Measurements from ENCODE around the gene DCAKD.

The DCAKD gene

DNA sequence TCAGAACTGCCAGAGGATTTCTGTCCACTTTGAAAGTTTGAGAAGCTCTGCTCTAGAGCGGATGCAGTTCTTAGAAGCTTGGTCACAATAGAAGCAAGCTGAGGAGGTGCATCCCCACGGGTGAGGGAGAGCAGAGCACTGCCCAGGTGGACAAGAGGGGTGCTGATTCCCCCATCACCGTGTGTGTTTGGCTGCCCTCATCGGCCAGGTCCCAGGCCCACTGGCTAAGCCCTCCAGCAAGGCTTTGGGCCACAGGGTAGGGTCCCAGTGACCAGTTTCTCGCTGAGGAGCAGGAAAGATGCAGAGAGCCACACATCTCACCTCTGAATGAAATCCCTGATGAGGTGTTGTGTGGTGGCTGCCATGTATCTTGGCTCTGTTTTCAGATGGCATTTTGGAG lies 36.5 kb upstream of the DCAKD start:
- Histone ChIP-seq H3K27me3 (ENCODE audit: insufficient read depth, low read length, poor library complexity) (no peaks in the 10 kb centered on the region), H3K36me3 (ENCODE audit: control insufficient read depth, insufficient read depth, low read length) (peaks cover 15% of the 10 kb centered on the region), H3K4ac (ENCODE audit: low read depth, low read length) (no peak overlapping the region), H3K9ac (ENCODE audit: low read length) (no peak overlapping the region), H3K79me1 (ENCODE audit: low read length) (peaks cover 4% of the 10 kb centered on the region), H4K5ac (ENCODE audit: low read length) (no peak overlapping the region), H3K4me2 (ENCODE audit: low read length) (no peak overlapping the region), H3K56ac (ENCODE audit: low read length) (no peak overlapping the region), H3K18ac (ENCODE audit: low read length) (no peak overlapping the region), H2BK15ac (replicated peaks; ENCODE audit: low read depth) (no peak overlapping the region), H4K8ac (ENCODE audit: low read depth, low read length) (no peak overlapping the region), H3K4me1 (ENCODE audit: control insufficient read depth, low read depth, low read length) (no peaks in the 10 kb centered on the region), H2AK5ac (ENCODE audit: low read length) (no peak overlapping the region), H3K23ac (ENCODE audit: low read length) (no peak overlapping the region), H3K79me2 (ENCODE audit: control insufficient read depth, insufficient read depth, low read length) (no peaks in the 10 kb centered on the region), H2BK120ac (ENCODE audit: low read depth, low read length) (no peak overlapping the region), H3K27ac (ENCODE audit: low read depth, low read length) (no peak overlapping the region), H2BK5ac (ENCODE audit: low read length) (no peak overlapping the region), H3K4me3 (ENCODE audit: low read length) (no peak overlapping the region)
- no CpG with 5 or more reads among the region's 5 CpGs for WGBS (ENCODE audit: extremely low coverage, insufficient coverage, low lambda C conversion rate)
- no peak for DNase-seq

DNA sequence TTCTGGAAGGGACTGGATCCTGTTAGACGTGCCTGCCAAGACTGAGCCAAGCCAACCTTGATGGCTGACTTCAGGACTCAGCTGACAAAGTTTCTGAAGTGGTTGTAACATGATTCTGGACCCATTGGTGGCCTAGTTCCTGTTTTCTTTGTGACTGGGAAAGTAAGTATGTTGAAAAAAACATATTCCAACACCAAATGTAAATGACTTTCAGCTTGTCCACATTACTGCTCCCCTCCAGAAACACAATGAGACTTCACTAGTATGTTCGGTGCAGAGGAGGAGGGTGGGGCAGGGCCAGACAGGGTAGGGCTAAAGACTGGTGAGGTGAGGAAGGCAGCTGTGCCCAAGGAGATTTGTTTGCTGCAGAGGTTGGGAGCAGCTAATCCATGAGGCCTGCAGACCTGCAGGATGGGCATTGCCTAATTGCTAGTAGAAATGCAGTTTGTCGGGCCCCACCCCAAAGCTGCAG lies 36.1 kb upstream of the DCAKD start:
- H3K36me3 ChIP-seq (ENCODE audit: control insufficient read depth, insufficient read depth, low read length): peaks cover 15% of the 10 kb centered on the region
- no peak overlapping the region for H2BK5ac ChIP-seq (ENCODE audit: low read length)
- no CpG with 5 or more reads among the region's 3 CpGs for WGBS (ENCODE audit: extremely low coverage, insufficient coverage, low lambda C conversion rate)

DNA sequence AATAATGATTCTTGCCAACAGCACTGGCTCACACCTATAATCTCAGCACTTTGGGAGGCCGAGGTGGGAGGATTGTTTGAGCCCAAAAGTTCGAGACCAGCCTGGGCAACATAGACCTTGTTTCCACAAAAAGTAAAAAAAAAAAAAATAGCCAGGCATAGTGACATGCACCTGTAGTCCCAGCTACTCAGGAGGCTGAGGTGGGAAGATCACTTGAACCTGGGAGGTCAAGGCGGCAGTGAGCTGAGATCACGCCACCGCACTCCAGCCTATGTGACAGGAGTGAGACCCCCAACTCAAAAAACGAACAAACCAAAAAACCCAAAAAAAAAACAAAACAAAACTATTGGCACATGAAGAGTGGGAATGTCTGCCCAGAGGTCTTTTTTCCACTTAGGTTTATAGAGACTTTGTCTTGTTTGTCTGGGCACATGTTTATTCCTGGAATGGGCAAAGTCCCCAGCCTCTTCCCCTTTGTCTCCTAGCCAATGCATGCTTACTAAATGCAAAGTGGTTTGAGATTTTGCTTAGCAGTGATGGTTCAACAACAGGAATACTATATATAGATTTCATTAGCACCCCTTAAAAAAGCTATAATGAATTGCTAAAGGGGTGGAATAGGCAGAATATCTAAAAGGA lies 35.6 kb upstream of the DCAKD start:
- H3K18ac ChIP-seq (ENCODE audit: low read length): no peak overlapping the region
- DNase-seq: no peak
- H2BK15ac ChIP-seq (replicated peaks; ENCODE audit: low read depth): no peak overlapping the region
- H3K79me2 ChIP-seq (ENCODE audit: control insufficient read depth, insufficient read depth, low read length): no peaks in the 10 kb centered on the region
- H3K9ac ChIP-seq (ENCODE audit: low read length): no peak overlapping the region
- no peak overlapping the region for H3K4ac ChIP-seq (ENCODE audit: low read depth, low read length)
- H3K4me1 ChIP-seq (ENCODE audit: control insufficient read depth, low read depth, low read length): no peaks in the 10 kb centered on the region
- no peak overlapping the region for H2BK120ac ChIP-seq (ENCODE audit: low read depth, low read length)
- no peak overlapping the region for H4K5ac ChIP-seq (ENCODE audit: low read length)
- H3K27ac ChIP-seq (ENCODE audit: low read depth, low read length): no peak overlapping the region
- H3K4me2 ChIP-seq (ENCODE audit: low read length): no peak overlapping the region
- H3K36me3 ChIP-seq (ENCODE audit: control insufficient read depth, insufficient read depth, low read length): peaks cover 16% of the 10 kb centered on the region
- H3K23ac ChIP-seq (ENCODE audit: low read length): no peak overlapping the region
- no peaks in the 10 kb centered on the region for H3K27me3 ChIP-seq (ENCODE audit: insufficient read depth, low read length, poor library complexity)
- WGBS (ENCODE audit: extremely low coverage, insufficient coverage, low lambda C conversion rate): no CpG with 5 or more reads among the region's 6 CpGs
- H3K79me1 ChIP-seq (ENCODE audit: low read length): peaks cover 4% of the 10 kb centered on the region
- H3K4me3 ChIP-seq (ENCODE audit: low read length): no peak overlapping the region
- H2AK5ac ChIP-seq (ENCODE audit: low read length): no peak overlapping the region
- no peak overlapping the region for H4K8ac ChIP-seq (ENCODE audit: low read depth, low read length)
- H3K56ac ChIP-seq (ENCODE audit: low read length): no peak overlapping the region
- H2BK5ac ChIP-seq (ENCODE audit: low read length): no peak overlapping the region

More for the DNA sequence above, 36.1 kb upstream of the DCAKD start:
- H3K4me2 ChIP-seq (ENCODE audit: low read length): no peak overlapping the region
- no peak overlapping the region for H3K27ac ChIP-seq (ENCODE audit: low read depth, low read length)
- H3K18ac ChIP-seq (ENCODE audit: low read length): no peak overlapping the region
- no peak overlapping the region for H2AK5ac ChIP-seq (ENCODE audit: low read length)
- no peaks in the 10 kb centered on the region for H3K79me2 ChIP-seq (ENCODE audit: control insufficient read depth, insufficient read depth, low read length)
- H2BK15ac ChIP-seq (replicated peaks; ENCODE audit: low read depth): no peak overlapping the region
- H3K27me3 ChIP-seq (ENCODE audit: insufficient read depth, low read length, poor library complexity): no peaks in the 10 kb centered on the region
- no peak overlapping the region for H3K4me3 ChIP-seq (ENCODE audit: low read length)
- H3K79me1 ChIP-seq (ENCODE audit: low read length): peaks cover 4% of the 10 kb centered on the region
- H4K8ac ChIP-seq (ENCODE audit: low read depth, low read length): no peak overlapping the region
- no peak overlapping the region for H3K9ac ChIP-seq (ENCODE audit: low read length)
- no peak overlapping the region for H3K4ac ChIP-seq (ENCODE audit: low read depth, low read length)
- no peak overlapping the region for H2BK120ac ChIP-seq (ENCODE audit: low read depth, low read length)
- no peak overlapping the region for H3K23ac ChIP-seq (ENCODE audit: low read length)
- no peak overlapping the region for H3K56ac ChIP-seq (ENCODE audit: low read length)
- no peak overlapping the region for H4K5ac ChIP-seq (ENCODE audit: low read length)
- H3K4me1 ChIP-seq (ENCODE audit: control insufficient read depth, low read depth, low read length): no peaks in the 10 kb centered on the region
- no peak for DNase-seq

DNA sequence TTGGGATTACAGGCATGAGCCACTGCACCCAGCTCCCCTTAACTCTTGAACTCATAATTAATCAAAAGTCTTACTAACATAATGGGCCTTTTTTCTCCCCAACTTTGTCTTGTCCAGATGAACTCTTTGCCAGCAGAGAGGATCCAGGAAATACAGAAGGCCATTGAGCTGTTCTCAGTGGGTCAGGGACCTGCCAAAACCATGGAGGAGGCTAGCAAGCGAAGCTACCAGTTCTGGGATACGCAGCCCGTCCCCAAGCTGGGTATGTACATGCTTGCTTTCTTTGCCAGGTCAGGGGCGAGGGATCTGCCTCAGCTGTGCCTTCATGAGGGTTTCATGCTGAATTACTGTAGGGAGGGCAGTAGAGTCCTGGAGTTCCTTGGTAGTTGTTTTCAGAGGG lies 35.0 kb upstream of the DCAKD start:
- Histone ChIP-seq H3K79me1 (ENCODE audit: low read length) (peaks cover 4% of the 10 kb centered on the region), H3K56ac (ENCODE audit: low read length) (no peak overlapping the region), H2BK5ac (ENCODE audit: low read length) (no peak overlapping the region), H4K5ac (ENCODE audit: low read length) (no peak overlapping the region), H3K4me2 (ENCODE audit: low read length) (no peak overlapping the region), H3K4me1 (ENCODE audit: control insufficient read depth, low read depth, low read length) (no peaks in the 10 kb centered on the region), H3K4me3 (ENCODE audit: low read length) (no peak overlapping the region), H3K27me3 (ENCODE audit: insufficient read depth, low read length, poor library complexity) (no peaks in the 10 kb centered on the region), H3K23ac (ENCODE audit: low read length) (no peak overlapping the region), H3K27ac (ENCODE audit: low read depth, low read length) (no peak overlapping the region), H3K79me2 (ENCODE audit: control insufficient read depth, insufficient read depth, low read length) (no peaks in the 10 kb centered on the region), H3K4ac (ENCODE audit: low read depth, low read length) (no peak overlapping the region), H2BK15ac (replicated peaks; ENCODE audit: low read depth) (no peak overlapping the region), H3K36me3 (ENCODE audit: control insufficient read depth, insufficient read depth, low read length) (peaks cover 18% of the 10 kb centered on the region), H4K8ac (ENCODE audit: low read depth, low read length) (no peak overlapping the region), H2AK5ac (ENCODE audit: low read length) (no peak overlapping the region), H3K9ac (ENCODE audit: low read length) (no peak overlapping the region), H2BK120ac (ENCODE audit: low read depth, low read length) (no peak overlapping the region), H3K18ac (ENCODE audit: low read length) (no peak overlapping the region)
- no CpG with 5 or more reads among the region's 4 CpGs for WGBS (ENCODE audit: extremely low coverage, insufficient coverage, low lambda C conversion rate)
- no peak for DNase-seq

DNA sequence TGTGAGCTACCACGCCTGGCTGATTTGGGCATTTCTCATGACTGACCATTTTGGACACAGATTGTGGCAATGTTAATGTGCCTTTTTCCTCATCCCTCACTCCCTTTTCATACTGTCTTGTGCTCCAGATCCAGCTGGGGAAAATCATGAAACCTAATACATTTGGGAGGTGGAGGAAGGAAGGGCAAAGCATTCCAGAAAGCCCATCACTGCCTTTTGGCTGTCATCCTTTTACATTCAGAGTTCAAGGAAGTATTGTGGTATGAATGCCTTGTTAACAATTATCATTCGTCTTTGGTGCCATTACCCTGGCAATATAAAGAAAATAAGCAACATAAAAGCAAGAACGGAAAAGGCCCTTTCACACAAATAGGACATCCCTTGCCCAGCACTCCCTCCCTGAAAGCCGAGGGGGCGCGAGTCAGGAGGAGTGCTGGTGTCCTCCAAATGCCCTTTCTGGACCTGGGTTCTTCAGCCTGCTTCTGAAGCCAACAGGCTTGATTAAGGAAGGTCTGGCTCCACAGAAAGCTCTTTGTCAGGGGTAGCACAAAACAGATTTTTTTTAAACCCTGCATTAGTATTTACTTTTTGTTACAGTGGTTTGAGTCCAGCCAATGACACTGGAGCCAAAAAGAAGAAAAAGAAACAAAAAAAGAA lies 29.7 kb upstream of the DCAKD start:
- H3K4me2 ChIP-seq (ENCODE audit: low read length): no peak overlapping the region
- peaks cover 9% of the 10 kb centered on the region for H3K79me2 ChIP-seq (ENCODE audit: control insufficient read depth, insufficient read depth, low read length)
- H3K4me1 ChIP-seq (ENCODE audit: control insufficient read depth, low read depth, low read length): no peaks in the 10 kb centered on the region
- H3K4ac ChIP-seq (ENCODE audit: low read depth, low read length): no peak overlapping the region
- WGBS (ENCODE audit: extremely low coverage, insufficient coverage, low lambda C conversion rate): no CpG with 5 or more reads among the region's 6 CpGs
- no peak overlapping the region for H3K27ac ChIP-seq (ENCODE audit: low read depth, low read length)
- no peak overlapping the region for H2BK5ac ChIP-seq (ENCODE audit: low read length)
- H2AK5ac ChIP-seq (ENCODE audit: low read length): no peak overlapping the region
- H2BK120ac ChIP-seq (ENCODE audit: low read depth, low read length): no peak overlapping the region
- H3K56ac ChIP-seq (ENCODE audit: low read length): no peak overlapping the region
- H3K4me3 ChIP-seq (ENCODE audit: low read length): no peak overlapping the region
- H4K8ac ChIP-seq (ENCODE audit: low read depth, low read length): no peak overlapping the region
- H4K5ac ChIP-seq (ENCODE audit: low read length): no peak overlapping the region
- H3K36me3 ChIP-seq (ENCODE audit: control insufficient read depth, insufficient read depth, low read length): peaks cover 8% of the 10 kb centered on the region
- no peak overlapping the region for H2BK15ac ChIP-seq (replicated peaks; ENCODE audit: low read depth)
- peaks cover 5% of the 10 kb centered on the region for H3K79me1 ChIP-seq (ENCODE audit: low read length)
- no peak overlapping the region for H3K18ac ChIP-seq (ENCODE audit: low read length)
- H3K9ac ChIP-seq (ENCODE audit: low read length): no peak overlapping the region
- no peak overlapping the region for H3K23ac ChIP-seq (ENCODE audit: low read length)
- no peaks in the 10 kb centered on the region for H3K27me3 ChIP-seq (ENCODE audit: insufficient read depth, low read length, poor library complexity)
- DNase-seq: no peak

Measured in mesendoderm (in vitro differentiated cells).